Omental fat pad (tissue), 4 donors: Measurements from ENCODE around the gene LNPEP. TPM values are rescaled to one million over a fixed set of nuclear protein-coding genes. Genes with fewer than 3 reads are reported as not detected.

Experiments used
- ATAC-seq: fragments of 150-250 bp; one replicate; pipeline ENCODE4 v1.9.1; 2016; ENCODE audit warnings: mild to moderate bottlenecking, moderate library complexity; ENCODE audit not compliant: low FRiP score
- DNase-seq: peaks from one replicate; pipeline ENCODE4 v3.0.0-alpha.2; 2019; ENCODE audit warnings: low spot score
- total RNA-seq, 4 donors: library from RNA; depleted of rRNA; stranded (reverse); fragments of >200 nt; gene quantifications; one replicate each; pipeline ENCODE4 v1.1.0, GENCODE V29; 2016
- TF ChIP-seq, protein P1 (sequence below), 3 donors: fragments of 450-650 bp; IDR thresholded peaks; one replicate each; pipeline ENCODE4 v1.5.1; 2016 to 2017; ENCODE audit warnings: antibody characterized with exemption in 3 of 3, mild to moderate bottlenecking in 3 of 3, moderate library complexity in 2 of 3

Gene LNPEP
- total RNA-seq, 4 donors from 2014 or later = 51.4 to 155 (median 62.8) TPM

DNA sequence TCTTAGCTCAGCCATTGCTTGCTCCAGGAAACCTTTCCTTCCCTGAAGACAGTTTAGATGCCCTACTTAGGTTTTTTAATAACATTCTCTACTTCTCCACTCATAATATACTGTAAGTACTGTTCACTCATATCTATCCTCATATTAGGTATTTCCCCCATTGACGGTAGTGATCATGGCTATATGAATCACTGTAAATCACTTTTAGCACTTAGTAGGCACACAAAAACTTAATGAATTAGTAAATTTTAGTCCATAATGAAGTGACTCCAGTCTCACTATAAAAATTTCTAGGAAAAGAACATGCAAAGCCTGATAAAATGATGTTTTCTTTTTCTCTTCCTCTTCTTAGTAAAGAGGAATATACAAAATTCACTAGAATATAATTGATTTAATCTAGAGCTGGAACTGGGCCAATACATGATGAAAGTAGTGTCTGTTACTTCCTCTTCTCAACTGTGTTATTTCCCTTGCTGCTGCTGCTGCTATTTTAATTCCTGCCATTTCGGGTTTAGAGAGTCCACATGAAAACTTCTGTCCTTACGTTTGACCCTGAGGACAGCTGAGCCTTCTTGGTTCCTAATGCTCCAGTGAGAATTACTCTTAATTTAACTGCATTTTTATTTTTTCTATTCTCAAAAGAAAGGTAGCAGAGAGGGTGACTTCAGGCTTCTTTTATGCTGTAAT lies 73.5 kb downstream of the LNPEP start:
- ATAC-seq (no peak), DNase-seq (no peak)
- TF ChIP-seq, protein P1, sequence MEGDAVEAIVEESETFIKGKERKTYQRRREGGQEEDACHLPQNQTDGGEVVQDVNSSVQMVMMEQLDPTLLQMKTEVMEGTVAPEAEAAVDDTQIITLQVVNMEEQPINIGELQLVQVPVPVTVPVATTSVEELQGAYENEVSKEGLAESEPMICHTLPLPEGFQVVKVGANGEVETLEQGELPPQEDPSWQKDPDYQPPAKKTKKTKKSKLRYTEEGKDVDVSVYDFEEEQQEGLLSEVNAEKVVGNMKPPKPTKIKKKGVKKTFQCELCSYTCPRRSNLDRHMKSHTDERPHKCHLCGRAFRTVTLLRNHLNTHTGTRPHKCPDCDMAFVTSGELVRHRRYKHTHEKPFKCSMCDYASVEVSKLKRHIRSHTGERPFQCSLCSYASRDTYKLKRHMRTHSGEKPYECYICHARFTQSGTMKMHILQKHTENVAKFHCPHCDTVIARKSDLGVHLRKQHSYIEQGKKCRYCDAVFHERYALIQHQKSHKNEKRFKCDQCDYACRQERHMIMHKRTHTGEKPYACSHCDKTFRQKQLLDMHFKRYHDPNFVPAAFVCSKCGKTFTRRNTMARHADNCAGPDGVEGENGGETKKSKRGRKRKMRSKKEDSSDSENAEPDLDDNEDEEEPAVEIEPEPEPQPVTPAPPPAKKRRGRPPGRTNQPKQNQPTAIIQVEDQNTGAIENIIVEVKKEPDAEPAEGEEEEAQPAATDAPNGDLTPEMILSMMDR (IDR thresholded peaks at IDR 0.05) = no peak

DNA sequence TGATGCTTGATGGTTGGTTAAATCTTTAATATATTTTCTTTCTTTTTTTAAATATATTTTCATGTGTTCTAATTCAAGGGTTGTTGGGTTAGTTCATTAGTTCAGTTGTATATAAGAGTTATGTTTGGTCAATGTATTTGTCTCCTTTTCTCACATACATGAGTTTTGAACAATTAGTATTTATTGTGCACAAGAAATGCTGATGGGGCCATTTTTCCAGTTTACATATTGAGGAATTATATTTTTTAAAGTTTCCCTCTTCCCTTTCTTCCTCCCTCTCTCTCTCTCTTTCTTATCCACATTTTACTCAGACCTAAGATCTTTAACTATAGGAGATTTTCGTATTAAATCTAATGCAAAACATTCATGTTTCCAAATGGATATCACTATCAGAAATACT lies 74.0 kb downstream of the LNPEP start:
- ATAC-seq (no peak), DNase-seq (no peak)
- TF ChIP-seq, protein P1 (IDR thresholded peaks at IDR 0.05) = no peak

DNA sequence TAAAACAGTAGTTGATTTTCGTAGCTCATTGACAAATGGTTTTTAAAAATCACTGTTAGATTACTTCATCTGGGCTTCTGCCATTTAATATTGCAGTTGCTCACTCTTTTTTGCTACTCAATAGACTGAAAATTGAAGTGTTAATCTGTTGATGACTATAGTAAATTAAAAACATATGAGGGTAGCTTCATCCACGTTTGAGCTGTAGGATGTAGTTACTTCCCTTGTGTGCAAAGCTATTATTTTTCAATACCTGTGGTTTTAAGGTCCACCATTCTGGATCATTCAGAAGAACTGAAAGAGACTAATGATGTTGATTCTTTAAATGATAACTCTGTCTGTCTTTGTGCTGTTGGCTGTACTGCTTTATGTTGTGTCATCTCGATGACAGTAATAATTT lies 74.7 kb downstream of the LNPEP start:
- no peak for ATAC-seq
- TF ChIP-seq, protein P1 (IDR thresholded peaks at IDR 0.05) = no peak
- DNase-seq = no peak

DNA sequence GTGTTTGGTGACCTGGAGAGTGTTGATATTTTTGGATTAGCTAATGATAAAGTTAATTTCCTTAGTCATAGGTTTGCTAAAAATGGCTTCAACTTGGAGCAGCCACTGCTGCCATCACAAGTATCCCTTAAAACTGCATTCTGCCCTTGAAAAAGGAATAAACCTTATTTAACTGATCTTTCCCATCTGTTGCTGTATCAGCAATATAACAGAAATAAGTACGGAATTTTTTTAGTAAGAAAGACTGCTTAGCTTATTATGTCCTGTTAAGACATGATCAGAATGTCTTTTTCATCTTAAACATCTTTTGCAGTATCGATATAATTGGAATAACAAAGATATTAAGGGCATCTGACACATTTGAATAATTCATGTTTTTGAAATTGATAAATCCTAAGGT lies 75.7 kb downstream of the LNPEP start:
- ATAC-seq (no peak), DNase-seq (no peak)
- TF ChIP-seq, protein P1 (IDR thresholded peaks at IDR 0.05) = no peak

DNA sequence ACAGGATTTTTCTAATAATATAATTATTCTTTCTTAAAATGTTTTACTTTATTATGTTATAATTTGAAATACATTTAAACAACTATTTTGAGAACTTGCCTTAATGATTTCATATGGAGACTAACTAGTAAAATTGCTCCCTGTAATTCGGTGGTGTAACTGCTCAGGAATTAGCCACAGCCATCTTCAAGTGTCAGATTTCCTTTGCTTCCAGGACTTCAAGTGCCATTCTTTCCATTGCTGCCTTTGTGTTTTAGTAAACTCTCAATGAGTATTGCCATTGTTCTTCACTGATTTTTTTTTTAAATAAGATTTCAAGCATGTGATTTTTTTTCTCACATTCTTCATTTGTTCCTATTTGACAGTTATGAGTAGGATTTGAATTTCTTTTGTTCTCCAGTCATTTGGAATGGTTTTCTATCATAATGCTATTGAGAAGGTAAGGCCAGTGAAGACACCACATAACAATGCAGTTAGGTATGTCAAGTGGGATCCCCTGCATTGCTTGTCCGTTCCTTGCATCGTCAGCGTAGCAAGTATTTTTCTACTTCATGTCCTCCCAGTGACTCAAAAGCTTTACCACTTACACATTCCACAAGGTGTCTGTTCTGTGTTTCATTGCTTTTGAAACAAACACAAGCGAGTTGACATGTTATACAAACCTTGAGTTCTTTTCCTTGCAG lies 83.7 kb downstream of the LNPEP start:
- DNase-seq (no peak), ATAC-seq (no peak)
- TF ChIP-seq, protein P1 (IDR thresholded peaks at IDR 0.05) = no peak

DNA sequence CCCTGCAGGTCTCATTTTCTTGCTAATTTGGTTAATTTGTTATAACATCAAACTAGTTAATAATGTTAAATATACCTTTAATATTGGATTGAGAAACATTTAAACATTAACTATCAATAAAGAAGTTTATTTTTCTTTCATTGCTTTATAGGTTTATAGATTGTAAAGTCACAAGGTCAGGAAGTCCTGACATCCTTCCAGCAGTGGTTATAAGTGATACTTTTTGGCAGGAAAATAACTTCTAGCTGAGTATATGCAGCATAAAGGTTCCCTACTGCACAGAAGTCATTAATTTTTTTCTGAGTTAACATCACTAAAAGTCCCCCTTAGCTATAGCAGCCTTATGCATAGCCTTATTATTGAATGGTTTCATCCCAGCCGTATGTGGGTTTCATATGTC lies 85.5 kb downstream of the LNPEP start:
- TF ChIP-seq, protein P1 (IDR thresholded peaks at IDR 0.05) = no peak
- DNase-seq (no peak), ATAC-seq (no peak)

DNA sequence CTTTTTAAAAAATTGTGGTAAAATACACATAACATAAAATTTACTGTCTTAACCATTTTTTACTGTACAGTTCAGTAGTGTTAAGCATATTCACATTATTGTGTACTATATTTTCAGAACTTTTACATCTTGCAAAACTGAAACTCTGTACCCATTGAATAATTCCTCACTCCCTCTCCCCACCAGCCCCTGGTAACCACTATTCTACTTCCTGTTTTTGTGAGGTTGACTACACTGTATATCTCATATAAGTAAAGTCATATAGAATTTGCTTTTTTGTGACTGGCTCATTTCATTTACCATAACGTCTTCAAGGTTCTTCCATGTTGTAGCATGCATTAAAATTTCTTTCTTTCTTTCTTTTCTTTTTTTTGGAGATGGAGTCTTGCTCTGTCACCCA lies 87.0 kb downstream of the LNPEP start:
- TF ChIP-seq, protein P1 (IDR thresholded peaks at IDR 0.05) = no peak
- no peak for DNase-seq
- ATAC-seq = no peak
